ENCODE data around the gene SNX15.

SNX15 gene

GRCh38 chr11:65085446-65085845, 58.2 kb downstream of the SNX15 start:
- DNase-seq (ENCODE audit: low read depth) = no peak

DNA sequence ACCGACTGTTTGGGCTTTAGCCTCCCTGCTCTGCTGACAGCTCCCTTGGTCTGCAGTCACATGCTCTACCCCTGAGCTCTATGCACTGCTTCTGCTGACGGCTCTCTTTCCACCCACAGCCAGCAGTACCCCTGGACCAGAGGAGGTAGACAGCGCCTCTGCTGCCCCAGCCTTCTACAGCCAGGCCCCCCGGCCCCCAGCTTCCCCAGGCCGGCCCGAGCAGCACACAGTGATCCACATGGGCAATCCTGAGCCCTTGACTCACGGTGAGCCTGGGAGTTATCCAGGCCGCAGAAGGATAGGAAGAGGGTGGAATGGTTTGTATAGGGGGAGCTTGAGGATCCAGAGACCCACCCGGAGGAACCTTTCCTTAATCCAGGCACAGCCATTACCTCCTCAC, 59.6 kb downstream of the SNX15 start:
- DNase-seq (ENCODE audit: low read depth) = no peak

DNA sequence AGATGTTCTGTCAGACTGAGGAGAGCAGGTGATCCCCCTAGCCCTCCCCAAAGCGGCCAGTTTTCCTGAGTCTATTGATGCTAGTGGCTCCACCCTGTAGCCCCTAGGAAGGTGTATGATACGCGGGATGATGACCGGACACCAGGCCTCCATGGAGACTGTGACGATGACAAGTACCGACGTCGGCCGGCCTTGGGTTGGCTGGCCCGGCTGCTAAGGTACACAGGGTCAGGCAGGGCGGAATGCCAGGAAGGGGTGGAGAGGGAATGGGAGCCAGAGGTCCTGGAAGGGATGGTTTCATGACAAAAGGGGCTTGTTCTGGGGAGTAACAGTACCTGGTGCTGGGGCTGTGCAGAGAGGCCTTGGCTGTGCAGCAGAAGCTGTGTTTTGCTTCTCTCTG, 60.0 kb downstream of the SNX15 start:
- no peak for DNase-seq (ENCODE audit: low read depth)

GRCh38 chr11:65087827-65088226, 60.6 kb downstream of the SNX15 start:
- DNase-seq (ENCODE audit: low read depth) = no peak

GRCh38 chr11:65089621-65090020, 62.4 kb downstream of the SNX15 start:
- no peak for DNase-seq (ENCODE audit: low read depth)

Data from stimulated activated CD4-positive, alpha-beta T cell treated with anti-CD3 and anti-CD28 coated beads, Interleukin-2, amount 100 ng/mL, for 4 hours (primary cell).